Activated CD8-positive, alpha-beta T cell treated with anti-CD3 and anti-CD28 coated beads for 36 hours (primary cell): ENCODE measurements around the gene MMRN2. TPM values are rescaled to one million over a fixed set of nuclear protein-coding genes. Genes with fewer than 3 reads are reported as not detected.

Experiments
- ATAC-seq: fragments of 200-7000 bp; cut with Tn5 transposase; one replicate; pipeline ENCODE4 v1.10.0; 2021; ENCODE audit warnings: mild to moderate bottlenecking, moderate library complexity
- CTCF ChIA-PET: fragments of 350-600 bp; sonication (Branson Sonifier 250); formaldehyde crosslinking; loops from one replicate; lab custom pipeline; 2021; ENCODE audit warnings: antibody characterized with exemption; lab: Charles Lee
- POLR2A ChIA-PET: fragments of 350-600 bp; sonication (Branson Sonifier 250); formaldehyde crosslinking; loops from one replicate; lab custom pipeline; 2021; ENCODE audit warnings: antibody characterized with exemption; lab: Charles Lee
- DNase-seq: peaks from one replicate; pipeline ENCODE4 v3.0.0-alpha.2; 2020
- H3K27ac Mint-ChIP-seq: one replicate; pipeline ENCODE4 v1.8.0; 2021; ENCODE audit warnings: mild to moderate bottlenecking, mixed read lengths
- H3K27me3 Mint-ChIP-seq: one replicate; pipeline ENCODE4 v1.8.0; 2021; ENCODE audit warnings: mixed read lengths
- H3K36me3 Mint-ChIP-seq: one replicate; pipeline ENCODE4 v1.8.0; 2021; ENCODE audit warnings: low read depth, mixed read lengths
- H3K4me1 Mint-ChIP-seq: one replicate; pipeline ENCODE4 v1.8.0; 2021; ENCODE audit warnings: low read depth, mixed read lengths
- H3K4me3 Mint-ChIP-seq: one replicate; pipeline ENCODE4 v1.8.0; 2021; ENCODE audit warnings: mild to moderate bottlenecking, moderate library complexity, mixed read lengths
- H3K9me3 Mint-ChIP-seq: one replicate; pipeline ENCODE4 v1.8.0; 2021; ENCODE audit warnings: mixed read lengths
- intact Hi-C: fragments of 100-400 bp; cut with micrococcal nuclease; formaldehyde crosslinking; loops from one replicate; pipeline ENCODE4 v1.10.0; 2022
- total RNA-seq, 2 experiments: library from RNA; stranded (reverse); gene quantifications; one replicate each; pipeline ENCODE4 v1.2.3, GENCODE V29; 2021
- TF ChIP-seq, protein P1 (sequence below): fragments of 200-600 bp; IDR thresholded peaks from one replicate; pipeline ENCODE4 v1.8.0; 2022; ENCODE audit warnings: antibody characterized with exemption, mild to moderate bottlenecking

Gene MMRN2
- total RNA-seq, 2 experiments from 2014 or later: not detected

- DNase-seq: no peak
- intact Hi-C loops: no loop called here
- CTCF ChIA-PET: no interaction called here
- POLR2A ChIA-PET: no interaction called here
- Mint-ChIP-seq H3K4me3 (no peak overlapping the region), H3K9me3 (no peaks in the 10 kb centered on the region), H3K36me3 (no peaks in the 10 kb centered on the region), H3K4me1 (peaks cover 10% of the 10 kb centered on the region), H3K27ac (no peak overlapping the region), H3K27me3 (peaks cover 2% of the 10 kb centered on the region)
- TF ChIP-seq, protein P1, sequence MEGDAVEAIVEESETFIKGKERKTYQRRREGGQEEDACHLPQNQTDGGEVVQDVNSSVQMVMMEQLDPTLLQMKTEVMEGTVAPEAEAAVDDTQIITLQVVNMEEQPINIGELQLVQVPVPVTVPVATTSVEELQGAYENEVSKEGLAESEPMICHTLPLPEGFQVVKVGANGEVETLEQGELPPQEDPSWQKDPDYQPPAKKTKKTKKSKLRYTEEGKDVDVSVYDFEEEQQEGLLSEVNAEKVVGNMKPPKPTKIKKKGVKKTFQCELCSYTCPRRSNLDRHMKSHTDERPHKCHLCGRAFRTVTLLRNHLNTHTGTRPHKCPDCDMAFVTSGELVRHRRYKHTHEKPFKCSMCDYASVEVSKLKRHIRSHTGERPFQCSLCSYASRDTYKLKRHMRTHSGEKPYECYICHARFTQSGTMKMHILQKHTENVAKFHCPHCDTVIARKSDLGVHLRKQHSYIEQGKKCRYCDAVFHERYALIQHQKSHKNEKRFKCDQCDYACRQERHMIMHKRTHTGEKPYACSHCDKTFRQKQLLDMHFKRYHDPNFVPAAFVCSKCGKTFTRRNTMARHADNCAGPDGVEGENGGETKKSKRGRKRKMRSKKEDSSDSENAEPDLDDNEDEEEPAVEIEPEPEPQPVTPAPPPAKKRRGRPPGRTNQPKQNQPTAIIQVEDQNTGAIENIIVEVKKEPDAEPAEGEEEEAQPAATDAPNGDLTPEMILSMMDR: no peak
- ATAC-seq: no peak
Observed at GRCh38 chr10:86972613-86973380, 15.4 kb upstream of the MMRN2 start.

GRCh38 chr10:86971232-86971991 lies 14.0 kb upstream of the MMRN2 start:
- Mint-ChIP-seq H3K9me3 (no peaks in the 10 kb centered on the region), H3K27ac (peak overlapping the region; percentile 68), H3K27me3 (peaks cover 2% of the 10 kb centered on the region), H3K4me1 (peaks cover 17% of the 10 kb centered on the region), H3K36me3 (no peaks in the 10 kb centered on the region), H3K4me3 (peak overlapping the region; percentile 67)
- POLR2A ChIA-PET: interaction anchor here (0.8 to 1.3 kb wide), 6 partner anchors 8 to 171 kb away, joined by 3 to 6 read pairs (median 4); no protein-coding TSS in a partner anchor
- intact Hi-C loops: no loop called here
- TF ChIP-seq, protein P1: no peak
- peak; percentile 81 for ATAC-seq
- DNase-seq: peak; percentile 76
- CTCF ChIA-PET: interaction anchor here (1.0 to 7.1 kb wide), 2 partner anchors 11 to 33 kb away, joined by 4 to 45 read pairs; no protein-coding TSS in a partner anchor

GRCh38 chr10:86970982-86971231 lies 13.5 kb upstream of the MMRN2 start:
- H3K4me3 Mint-ChIP-seq: peak overlapping the region; percentile 56
- peaks cover 22% of the 10 kb centered on the region for H3K4me1 Mint-ChIP-seq
- ATAC-seq (no peak), DNase-seq (no peak)
- TF ChIP-seq, protein P1: no peak
- POLR2A ChIA-PET: interaction anchor here (0.8 to 1.3 kb wide), 6 partner anchors 8 to 171 kb away, joined by 3 to 6 read pairs (median 4); no protein-coding TSS in a partner anchor
- CTCF ChIA-PET: interaction anchor here (1.0 to 7.1 kb wide), 2 partner anchors 10 to 32 kb away, joined by 4 to 45 read pairs; no protein-coding TSS in a partner anchor
- no peak overlapping the region for H3K27ac Mint-ChIP-seq
- H3K36me3 Mint-ChIP-seq: no peaks in the 10 kb centered on the region
- no peaks in the 10 kb centered on the region for H3K9me3 Mint-ChIP-seq
- H3K27me3 Mint-ChIP-seq: peaks cover 2% of the 10 kb centered on the region
- intact Hi-C loops: no loop called here

DNA sequence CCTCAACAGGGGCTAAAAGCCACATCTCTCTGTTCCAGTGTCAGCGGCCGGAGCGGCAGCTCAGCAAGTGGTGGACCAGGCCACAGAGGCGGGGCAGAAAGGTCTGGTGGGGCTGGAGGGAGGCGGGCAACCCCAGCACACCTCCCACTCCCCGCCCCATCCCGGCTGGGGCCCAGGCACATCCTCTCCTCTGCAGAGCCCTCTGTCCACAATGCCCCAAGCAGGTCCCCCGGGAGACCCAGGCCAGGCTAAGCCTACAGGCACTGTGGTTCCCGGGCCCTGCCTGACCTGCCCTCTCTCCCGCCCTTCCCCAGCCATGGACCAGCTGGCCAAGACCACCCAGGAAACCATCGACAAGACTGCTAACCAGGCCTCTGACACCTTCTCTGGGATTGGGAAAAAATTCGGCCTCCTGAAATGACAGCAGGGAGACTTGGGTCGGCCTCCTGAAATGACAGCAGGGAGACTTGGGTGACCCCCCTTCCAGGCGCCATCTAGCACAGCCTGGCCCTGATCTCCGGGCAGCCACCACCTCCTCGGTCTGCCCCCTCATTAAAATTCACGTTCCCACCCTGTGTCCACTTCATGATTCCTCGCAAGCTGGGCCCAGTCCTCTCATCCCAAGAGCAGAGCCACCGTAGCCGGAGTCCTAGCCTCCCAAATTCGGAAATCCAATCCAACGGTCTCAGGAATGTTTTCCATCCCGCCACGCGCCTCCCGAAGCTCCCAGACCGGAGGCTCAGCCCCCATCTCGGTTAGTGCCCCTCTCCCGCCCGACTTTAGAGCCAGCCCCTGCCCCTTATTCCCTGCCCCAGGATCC lies 13.0 kb upstream of the MMRN2 start:
- peaks cover 27% of the 10 kb centered on the region for H3K4me1 Mint-ChIP-seq
- DNase-seq (no peak), ATAC-seq (no peak)
- ChIA-PET CTCF (interaction anchor here (1.0 to 7.1 kb wide), 3 partner anchors 10 to 277 kb away, joined by 3 to 45 read pairs (median 4); no protein-coding TSS in a partner anchor), POLR2A (interaction anchor here (0.8 to 1.3 kb wide), 6 partner anchors 8 to 172 kb away, joined by 3 to 6 read pairs (median 4); no protein-coding TSS in a partner anchor)
- no peaks in the 10 kb centered on the region for H3K9me3 Mint-ChIP-seq
- H3K4me3 Mint-ChIP-seq: peak overlapping the region; percentile 56
- no peak overlapping the region for H3K27ac Mint-ChIP-seq
- peaks cover 2% of the 10 kb centered on the region for H3K27me3 Mint-ChIP-seq
- H3K36me3 Mint-ChIP-seq: no peaks in the 10 kb centered on the region
- TF ChIP-seq, protein P1: no peak
- intact Hi-C loops: no loop called here
